Trophoblast cell (in vitro differentiated cells and primary cell): ENCODE measurements around the gene XPC.

Source experiments
- DNase-seq, 2 donors: peaks; one replicate each; pipeline ENCODE4 v3.0.0-alpha.2; 2016
- H2AFZ ChIP-seq: 2 replicates; pipeline ENCODE4 v1.6.1; 2013; ENCODE audit warnings: low read length, moderate library complexity, mild to moderate bottlenecking; ENCODE audit not compliant: insufficient read depth, poor library complexity
- H2AK5ac ChIP-seq: 2 replicates; pipeline ENCODE4 v1.6.1; 2013; ENCODE audit warnings: mild to moderate bottlenecking, low read length
- H2BK120ac ChIP-seq: 2 replicates; pipeline ENCODE4 v1.6.1; 2013; ENCODE audit warnings: low read length, mild to moderate bottlenecking, moderate library complexity; ENCODE audit not compliant: insufficient read depth, poor library complexity
- H2BK12ac ChIP-seq: 2 replicates; pipeline ENCODE4 v1.6.1; 2013; ENCODE audit warnings: mild to moderate bottlenecking, low read length, moderate library complexity
- H2BK5ac ChIP-seq: 2 replicates; pipeline ENCODE4 v1.6.1; 2013; ENCODE audit warnings: low read length, low read depth, moderate library complexity, mild to moderate bottlenecking; ENCODE audit not compliant: poor library complexity
- H3K14ac ChIP-seq: 2 replicates; pipeline ENCODE4 v1.6.1; 2013; ENCODE audit warnings: mild to moderate bottlenecking, low read length
- H3K18ac ChIP-seq: 2 replicates; pipeline ENCODE4 v1.6.1; 2013; ENCODE audit warnings: mild to moderate bottlenecking, low read length
- H3K23ac ChIP-seq: 2 replicates; pipeline ENCODE4 v1.6.1; 2013; ENCODE audit warnings: low read length
- H3K27ac ChIP-seq: 2 replicates; pipeline ENCODE4 v1.5.1; 2013; ENCODE audit warnings: low read depth, mild to moderate bottlenecking, inconsistent platforms, low read length, moderate library complexity
- H3K27me3 ChIP-seq: 2 replicates; pipeline ENCODE4 v1.6.1; 2013; ENCODE audit warnings: inconsistent platforms, mild to moderate bottlenecking, low read length, moderate library complexity; ENCODE audit not compliant: insufficient read depth
- H3K36me3 ChIP-seq, 2 experiments: 1 replicate in 1 of 2; 2 replicates in 1 of 2; pipeline ENCODE4 v1.6.1; 2013; ENCODE audit warnings: low read length in 2 of 2, mild to moderate bottlenecking in 2 of 2, moderate library complexity in 1 of 2; ENCODE audit not compliant: insufficient read depth in 2 of 2, control insufficient read depth in 1 of 2
- H3K4ac ChIP-seq: 2 replicates; pipeline ENCODE4 v1.6.1; 2013; ENCODE audit warnings: low read depth, mild to moderate bottlenecking, low read length, moderate library complexity
- H3K4me1 ChIP-seq, 2 experiments: 1 replicate in 1 of 2; 2 replicates in 1 of 2; pipeline ENCODE4 v1.6.1; 2013; ENCODE audit warnings: low read length in 2 of 2, mild to moderate bottlenecking in 2 of 2, moderate library complexity in 1 of 2; ENCODE audit not compliant: insufficient read depth in 2 of 2, control insufficient read depth in 1 of 2
- H3K4me2 ChIP-seq: 2 replicates; pipeline ENCODE4 v1.6.1; 2013; ENCODE audit warnings: inconsistent platforms, mild to moderate bottlenecking, low read length, moderate library complexity
- H3K4me3 ChIP-seq: 2 replicates; pipeline ENCODE4 v1.5.1; 2013; ENCODE audit warnings: mild to moderate bottlenecking, low read depth, low read length, inconsistent platforms
- H3K79me1 ChIP-seq: one replicate; pipeline ENCODE4 v1.6.1; 2013; ENCODE audit warnings: low read length
- H3K79me2 ChIP-seq: 2 replicates; pipeline ENCODE4 v1.6.1; 2013; ENCODE audit warnings: low read length, mild to moderate bottlenecking; ENCODE audit not compliant: control insufficient read depth, insufficient read depth, poor library complexity
- H3K9ac ChIP-seq: 2 replicates; pipeline ENCODE4 v1.6.1; 2013; ENCODE audit warnings: mild to moderate bottlenecking, low read length
- H3K9me3 ChIP-seq: 2 replicates; pipeline ENCODE4 v1.6.1; 2013; ENCODE audit warnings: low read depth, mild to moderate bottlenecking, control low read depth, inconsistent platforms, low read length; ENCODE audit not compliant: insufficient read depth
- H4K12ac ChIP-seq: 2 replicates; pipeline ENCODE4 v1.6.1; 2013; ENCODE audit warnings: low read depth, mild to moderate bottlenecking, low read length, moderate library complexity
- H4K8ac ChIP-seq: 2 replicates; pipeline ENCODE4 v1.6.1; 2013; ENCODE audit warnings: low read depth, mild to moderate bottlenecking, low read length, moderate library complexity
- H4K91ac ChIP-seq: one replicate; pipeline ENCODE4 v1.6.1; 2013; ENCODE audit warnings: low read depth, mild to moderate bottlenecking, low read length, moderate library complexity
- WGBS: extraction: QIAGEN DNeasy Blood & Tissue Kit; methylation state at CpG from one replicate; pipeline ENCODE4 v1.1.7; 2013; ENCODE audit warnings: missing lambda C conversion rate; ENCODE audit not compliant: insufficient read length, insufficient coverage; ENCODE audit errors: extremely low coverage; 5-methylcytosine and 5-hydroxymethylcytosine counted together

Gene XPC

GRCh38 chr3:14138878-14139655 is 39.3 kb downstream of the XPC start:
- no peak overlapping the region for H4K8ac ChIP-seq
- H3K23ac ChIP-seq = no peak overlapping the region
- peaks cover 2 to 5% of the 10 kb centered on the region in 2 experiments for H3K4me1 ChIP-seq
- H2AFZ ChIP-seq = no peak overlapping the region
- peaks cover 46 to 67% of the 10 kb centered on the region in 2 experiments for H3K36me3 ChIP-seq
- no peak overlapping the region for H2BK5ac ChIP-seq
- H2BK12ac ChIP-seq = no peak overlapping the region
- H2AK5ac ChIP-seq = no peak overlapping the region
- H3K27ac ChIP-seq = no peak overlapping the region
- no peak overlapping the region for H3K18ac ChIP-seq
- DNase-seq = no peak
- no peak overlapping the region for H3K4me2 ChIP-seq
- no peak overlapping the region for H3K14ac ChIP-seq
- H4K12ac ChIP-seq = no peak overlapping the region
- no peaks in the 10 kb centered on the region for H3K79me2 ChIP-seq
- H3K4ac ChIP-seq = no peak overlapping the region
- peaks cover 2% of the 10 kb centered on the region for H3K9me3 ChIP-seq
- WGBS = no CpG with 5 or more reads among the region's 14 CpGs
- no peak overlapping the region for H3K4me3 ChIP-seq
- no peak overlapping the region for H4K91ac ChIP-seq
- H3K27me3 ChIP-seq = no peaks in the 10 kb centered on the region
- H3K9ac ChIP-seq = no peak overlapping the region
- no peak overlapping the region for H2BK120ac ChIP-seq
- H3K79me1 ChIP-seq = peaks cover 2% of the 10 kb centered on the region

GRCh38 chr3:14138109-14138877 is 40.1 kb downstream of the XPC start:
- Histone ChIP-seq H2AK5ac (no peak overlapping the region), H4K8ac (no peak overlapping the region), H3K4me1 (peaks cover 0 to 2% of the 10 kb centered on the region in 2 experiments), H3K79me2 (no peaks in the 10 kb centered on the region), H2BK12ac (no peak overlapping the region), H2BK120ac (no peak overlapping the region), H3K27me3 (no peaks in the 10 kb centered on the region), H2AFZ (no peak overlapping the region), H3K18ac (no peak overlapping the region), H3K23ac (no peak overlapping the region), H3K4ac (no peak overlapping the region), H3K79me1 (no peaks in the 10 kb centered on the region), H3K4me2 (no peak overlapping the region), H3K14ac (no peak overlapping the region), H3K27ac (no peak overlapping the region), H3K9me3 (peaks cover 3% of the 10 kb centered on the region), H2BK5ac (no peak overlapping the region), H3K36me3 (peaks cover 54 to 75% of the 10 kb centered on the region in 2 experiments), H4K12ac (no peak overlapping the region), H4K91ac (no peak overlapping the region), H3K9ac (no peak overlapping the region), H3K4me3 (no peak overlapping the region)
- WGBS = no CpG with 5 or more reads among the region's 16 CpGs
- no peak for DNase-seq

GRCh38 chr3:14137445-14137844 is 41.0 kb downstream of the XPC start:
- Histone ChIP-seq H3K36me3 (peaks cover 62 to 83% of the 10 kb centered on the region in 2 experiments), H3K9me3 (peaks cover 4% of the 10 kb centered on the region), H3K27ac (no peak overlapping the region), H4K8ac (no peak overlapping the region), H2BK120ac (no peak overlapping the region), H3K4me3 (no peak overlapping the region), H3K23ac (no peak overlapping the region), H4K91ac (no peak overlapping the region), H3K79me1 (no peaks in the 10 kb centered on the region), H2AFZ (no peak overlapping the region), H3K18ac (no peak overlapping the region), H3K4me1 (no peaks in the 10 kb centered on the region), H2BK12ac (no peak overlapping the region), H3K9ac (no peak overlapping the region), H3K4ac (no peak overlapping the region), H3K27me3 (no peaks in the 10 kb centered on the region), H3K14ac (no peak overlapping the region), H2AK5ac (no peak overlapping the region), H2BK5ac (no peak overlapping the region), H4K12ac (no peak overlapping the region), H3K79me2 (no peaks in the 10 kb centered on the region), H3K4me2 (no peak overlapping the region)
- WGBS = no CpG with 5 or more reads among the region's 3 CpGs
- DNase-seq = no peak

GRCh38 chr3:14137004-14137403 is 41.4 kb downstream of the XPC start:
- Histone ChIP-seq H3K4me2 (no peak overlapping the region), H3K23ac (no peak overlapping the region), H4K8ac (no peak overlapping the region), H3K9me3 (peaks cover 4% of the 10 kb centered on the region), H2BK12ac (no peak overlapping the region), H3K14ac (no peak overlapping the region), H2BK5ac (no peak overlapping the region), H3K4me1 (no peaks in the 10 kb centered on the region), H3K79me2 (no peaks in the 10 kb centered on the region), H3K27ac (no peak overlapping the region), H3K36me3 (peaks cover 65 to 86% of the 10 kb centered on the region in 2 experiments), H2AK5ac (no peak overlapping the region), H3K4me3 (no peak overlapping the region), H2BK120ac (no peak overlapping the region), H4K91ac (no peak overlapping the region), H3K18ac (no peak overlapping the region), H4K12ac (no peak overlapping the region), H3K27me3 (no peaks in the 10 kb centered on the region), H3K9ac (no peak overlapping the region), H2AFZ (no peak overlapping the region), H3K79me1 (no peaks in the 10 kb centered on the region), H3K4ac (no peak overlapping the region)
- DNase-seq = no peak
- WGBS = no CpG with 5 or more reads among the region's 3 CpGs
